IPS-15b (cell line): ENCODE measurements around the gene ELOVL5.

Source experiments
- H3K27me3 ChIP-seq: one replicate; pipeline ENCODE4 v1.6.1; 2013; ENCODE audit warnings: low read length; ENCODE audit not compliant: control insufficient read depth, insufficient read depth
- H3K36me3 ChIP-seq: one replicate; pipeline ENCODE4 v1.6.1; 2013; ENCODE audit warnings: low read length; ENCODE audit not compliant: control insufficient read depth, insufficient read depth
- H3K4me1 ChIP-seq: one replicate; pipeline ENCODE4 v1.6.1; 2013; ENCODE audit warnings: mild to moderate bottlenecking, low read length; ENCODE audit not compliant: control insufficient read depth, insufficient read depth
- H3K4me3 ChIP-seq: one replicate; pipeline ENCODE4 v1.5.1; 2013; ENCODE audit warnings: low read depth, low read length
- H3K9ac ChIP-seq: one replicate; pipeline ENCODE4 v1.6.1; 2013; ENCODE audit warnings: low read depth, mild to moderate bottlenecking, low read length
- H3K9me3 ChIP-seq: one replicate; pipeline ENCODE4 v1.6.1; 2013; ENCODE audit warnings: mild to moderate bottlenecking, low read length; ENCODE audit not compliant: control insufficient read depth, insufficient read depth

The ELOVL5 gene

DNA sequence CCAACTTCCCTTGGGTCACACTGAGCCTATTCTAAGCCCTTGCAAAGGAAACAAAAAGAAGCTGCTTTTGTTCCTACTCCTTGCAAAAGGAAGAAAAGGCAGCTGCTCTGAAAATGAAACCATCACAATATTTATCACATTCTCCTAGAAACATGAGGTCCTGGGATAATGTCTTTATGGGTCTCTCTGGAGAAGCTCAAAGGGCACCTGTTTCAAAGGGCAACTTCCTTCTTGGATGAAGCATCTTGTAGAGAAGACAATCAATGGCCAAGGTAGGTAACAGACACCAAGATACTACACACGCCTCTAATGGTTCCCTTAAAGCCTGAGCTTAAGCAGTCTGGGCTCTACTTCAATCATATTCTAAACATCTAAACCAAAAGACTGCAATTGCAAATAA lies 10.4 kb downstream of the ELOVL5 start:
- Histone ChIP-seq H3K4me1 (peaks cover 14% of the 10 kb centered on the region), H3K36me3 (no peaks in the 10 kb centered on the region), H3K9me3 (no peaks in the 10 kb centered on the region), H3K4me3 (no peak overlapping the region), H3K9ac (no peak overlapping the region), H3K27me3 (no peaks in the 10 kb centered on the region)

DNA sequence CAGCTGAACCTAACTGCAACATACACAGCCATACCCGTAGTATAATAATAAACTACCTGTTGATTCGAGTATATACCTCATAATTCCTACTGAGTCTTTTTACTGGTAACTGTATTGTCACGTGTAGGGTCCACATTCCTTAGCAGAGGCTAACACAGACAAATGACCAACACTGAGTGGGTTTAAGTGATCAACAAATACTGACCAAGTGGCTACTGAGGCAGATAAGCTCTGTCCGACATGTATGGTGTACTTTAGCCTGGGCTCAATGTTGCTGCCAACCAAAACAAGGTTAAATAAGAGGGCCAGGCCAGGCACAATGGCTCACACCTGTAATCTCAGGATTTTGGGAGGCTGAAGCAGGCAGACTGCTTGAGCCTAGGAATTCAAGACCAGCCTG lies 12.7 kb downstream of the ELOVL5 start:
- H3K36me3 ChIP-seq = no peaks in the 10 kb centered on the region
- H3K4me1 ChIP-seq = peaks cover 14% of the 10 kb centered on the region
- no peak overlapping the region for H3K4me3 ChIP-seq
- H3K27me3 ChIP-seq = no peaks in the 10 kb centered on the region
- H3K9ac ChIP-seq = no peak overlapping the region
- H3K9me3 ChIP-seq = no peaks in the 10 kb centered on the region

DNA sequence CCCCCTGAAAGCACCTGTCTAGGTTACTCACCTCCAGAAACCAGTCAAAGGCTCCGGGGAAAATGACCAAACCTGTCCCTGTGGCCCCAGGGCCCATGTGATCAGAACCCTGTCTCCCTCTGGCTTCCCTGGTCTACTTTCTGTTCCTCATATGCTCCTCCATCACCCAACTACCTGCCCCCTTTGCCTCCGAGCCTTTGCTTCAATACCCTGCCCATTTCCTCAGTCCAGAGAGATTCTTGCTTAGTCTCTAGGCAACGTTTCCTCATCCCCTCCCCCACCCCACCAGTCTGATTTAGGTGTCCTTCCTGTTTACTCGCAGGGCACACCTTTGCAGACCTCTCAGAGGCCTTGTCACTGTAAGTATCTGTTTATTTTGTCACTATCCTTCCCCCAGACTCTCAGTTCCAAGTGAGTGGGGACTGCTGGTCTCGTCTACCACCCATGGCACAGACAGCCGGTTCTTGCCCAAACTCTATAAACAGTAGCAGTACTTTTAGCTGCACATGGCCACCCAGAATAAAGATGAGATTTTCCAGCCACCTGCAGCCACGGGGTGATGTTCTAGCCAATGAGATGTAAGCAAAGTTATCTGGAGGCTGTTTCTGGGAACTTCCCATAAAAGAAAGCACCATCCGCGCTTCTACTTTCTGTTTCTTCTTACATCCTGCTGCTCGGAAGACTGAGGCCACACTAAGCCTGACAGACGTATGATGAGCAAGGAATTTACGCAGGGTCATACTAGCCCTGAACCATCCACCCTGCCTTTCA lies 13.3 kb downstream of the ELOVL5 start:
- H3K4me1 ChIP-seq = peaks cover 14% of the 10 kb centered on the region

DNA sequence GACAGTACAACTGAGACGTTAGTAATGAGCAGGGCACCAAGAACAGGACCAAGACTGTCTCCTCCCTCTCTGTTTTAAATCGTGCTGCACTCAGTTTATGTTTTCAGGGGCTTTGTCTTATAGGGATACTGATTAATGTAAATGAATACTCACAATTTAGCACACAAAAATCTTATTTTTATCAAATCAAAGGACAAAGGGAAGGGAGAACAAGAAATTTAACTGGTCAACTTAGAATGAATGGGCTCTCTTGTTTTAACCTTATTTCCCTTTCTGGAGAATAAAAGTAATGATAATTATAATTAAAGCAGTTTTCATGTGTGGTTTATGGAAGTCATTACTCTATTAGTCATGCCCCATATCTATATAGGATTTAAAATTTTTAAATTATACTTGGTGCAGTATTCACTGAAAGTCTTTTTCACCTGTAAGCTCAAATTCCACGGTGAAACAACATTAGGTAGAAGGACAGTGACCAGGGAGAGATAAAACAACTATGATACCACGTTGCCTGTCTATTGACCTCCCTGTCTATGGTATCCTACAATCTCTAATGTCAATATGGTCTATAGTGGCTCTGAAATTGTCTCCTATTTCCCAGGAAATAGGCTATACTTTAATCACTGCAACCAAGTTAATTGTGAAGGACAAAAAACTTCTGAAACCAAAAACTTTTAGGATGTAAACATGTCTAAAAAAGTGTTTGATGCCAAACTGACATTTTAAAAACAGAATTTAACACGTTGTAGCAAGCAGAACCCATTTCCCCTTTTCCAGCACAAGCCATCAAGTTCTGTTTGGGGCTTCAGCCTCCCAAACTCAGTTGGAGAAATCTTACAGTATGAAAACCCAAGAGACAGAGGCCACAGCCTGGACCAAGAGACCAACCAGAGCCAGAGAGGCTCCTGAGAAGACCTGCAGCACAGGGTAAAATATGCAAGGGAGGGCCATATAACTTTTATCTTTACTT lies 15.0 kb downstream of the ELOVL5 start:
- Histone ChIP-seq H3K36me3 (no peaks in the 10 kb centered on the region), H3K4me1 (peaks cover 14% of the 10 kb centered on the region), H3K9me3 (no peaks in the 10 kb centered on the region), H3K9ac (no peak overlapping the region), H3K27me3 (no peaks in the 10 kb centered on the region), H3K4me3 (no peak overlapping the region)

More for the DNA sequence above, 13.3 kb downstream of the ELOVL5 start:
- H3K36me3 ChIP-seq = no peaks in the 10 kb centered on the region
- no peak overlapping the region for H3K9ac ChIP-seq
- H3K27me3 ChIP-seq = no peaks in the 10 kb centered on the region
- no peaks in the 10 kb centered on the region for H3K9me3 ChIP-seq
- no peak overlapping the region for H3K4me3 ChIP-seq

DNA sequence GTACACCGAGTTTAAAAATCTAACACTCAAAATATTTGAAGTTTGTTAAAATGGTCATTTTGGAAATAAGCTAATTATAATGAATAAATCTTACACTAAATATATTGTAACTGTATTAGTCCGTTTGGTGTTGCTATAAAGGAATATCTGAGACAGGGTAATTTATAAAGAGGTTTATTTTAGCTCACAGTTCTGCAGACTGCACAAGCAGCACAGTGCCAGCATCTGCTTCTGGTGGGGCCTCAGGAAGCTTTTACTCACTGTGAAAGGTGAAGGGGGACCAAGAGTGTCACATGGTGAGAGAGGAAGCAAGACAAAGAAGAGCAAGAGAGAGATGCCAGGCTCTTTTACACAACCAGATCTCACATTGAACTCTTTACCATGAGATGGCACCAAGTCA lies 17.1 kb downstream of the ELOVL5 start:
- Histone ChIP-seq H3K9me3 (no peaks in the 10 kb centered on the region), H3K4me1 (peaks cover 20% of the 10 kb centered on the region), H3K4me3 (no peak overlapping the region), H3K27me3 (no peaks in the 10 kb centered on the region), H3K9ac (no peak overlapping the region), H3K36me3 (no peaks in the 10 kb centered on the region)

DNA sequence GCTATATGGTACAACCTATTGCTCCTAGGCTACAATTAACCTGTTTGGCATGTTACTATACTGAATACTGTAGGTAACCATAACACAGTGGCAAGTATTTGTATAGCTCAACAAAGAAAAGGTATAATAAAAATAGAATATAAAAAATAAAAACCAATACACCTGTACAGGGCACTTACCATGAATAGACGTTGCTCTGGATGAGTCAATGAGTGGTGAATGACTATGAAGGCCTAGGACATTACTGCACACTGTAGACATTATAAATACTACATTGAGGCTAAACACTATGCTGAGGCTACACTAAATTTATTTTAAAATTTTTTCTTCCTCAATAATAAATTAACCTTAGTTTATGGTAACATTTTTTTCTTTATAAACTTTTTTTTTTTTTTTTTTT lies 18.6 kb downstream of the ELOVL5 start:
- Histone ChIP-seq H3K4me3 (no peak overlapping the region), H3K9ac (no peak overlapping the region), H3K4me1 (peaks cover 15% of the 10 kb centered on the region), H3K9me3 (no peaks in the 10 kb centered on the region), H3K36me3 (no peaks in the 10 kb centered on the region), H3K27me3 (no peaks in the 10 kb centered on the region)

DNA sequence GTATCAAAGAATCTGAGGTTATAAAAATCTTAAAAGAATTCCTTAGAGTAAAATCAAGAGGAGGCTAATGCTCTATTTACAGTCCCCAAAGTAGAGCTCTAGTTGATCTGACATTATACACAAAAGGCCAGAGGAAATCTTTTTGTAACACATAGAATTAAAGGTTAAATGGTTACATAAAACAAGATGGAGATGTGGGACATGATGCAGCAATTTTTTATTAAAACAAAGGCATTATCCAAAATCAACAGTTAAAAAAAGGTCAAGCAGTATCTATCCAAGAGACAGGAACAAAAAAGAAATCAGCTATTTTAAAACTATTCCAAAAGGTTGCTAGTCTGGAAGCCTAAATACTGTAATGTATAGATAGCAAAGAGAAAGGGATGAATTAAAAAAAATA lies 20.4 kb downstream of the ELOVL5 start:
- H3K27me3 ChIP-seq = no peaks in the 10 kb centered on the region
- H3K4me1 ChIP-seq = peaks cover 12% of the 10 kb centered on the region
- no peak overlapping the region for H3K4me3 ChIP-seq
- no peaks in the 10 kb centered on the region for H3K36me3 ChIP-seq
- no peak overlapping the region for H3K9ac ChIP-seq
- H3K9me3 ChIP-seq = no peaks in the 10 kb centered on the region

DNA sequence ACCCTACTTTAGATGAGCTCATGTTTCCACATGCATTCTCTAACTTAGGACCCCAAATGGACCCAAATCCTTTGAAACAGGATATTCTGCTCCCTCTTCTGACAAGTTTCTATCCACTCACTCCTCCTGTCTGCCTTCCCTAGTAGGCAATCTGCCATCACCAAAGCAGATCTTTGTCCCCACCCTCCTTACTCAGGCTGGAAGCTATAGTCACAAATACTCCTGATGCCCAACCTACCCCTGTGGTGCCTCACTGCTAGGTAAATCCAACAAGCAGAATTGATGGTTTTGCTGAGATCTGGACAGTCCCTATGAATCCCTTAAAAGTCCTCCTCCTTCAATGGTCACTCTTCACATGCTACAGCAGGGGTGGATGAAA lies 21.7 kb downstream of the ELOVL5 start:
- H3K9me3 ChIP-seq = no peaks in the 10 kb centered on the region
- peaks cover 12% of the 10 kb centered on the region for H3K4me1 ChIP-seq
- H3K4me3 ChIP-seq = no peak overlapping the region
- H3K9ac ChIP-seq = no peak overlapping the region
- no peaks in the 10 kb centered on the region for H3K27me3 ChIP-seq
- no peaks in the 10 kb centered on the region for H3K36me3 ChIP-seq

DNA sequence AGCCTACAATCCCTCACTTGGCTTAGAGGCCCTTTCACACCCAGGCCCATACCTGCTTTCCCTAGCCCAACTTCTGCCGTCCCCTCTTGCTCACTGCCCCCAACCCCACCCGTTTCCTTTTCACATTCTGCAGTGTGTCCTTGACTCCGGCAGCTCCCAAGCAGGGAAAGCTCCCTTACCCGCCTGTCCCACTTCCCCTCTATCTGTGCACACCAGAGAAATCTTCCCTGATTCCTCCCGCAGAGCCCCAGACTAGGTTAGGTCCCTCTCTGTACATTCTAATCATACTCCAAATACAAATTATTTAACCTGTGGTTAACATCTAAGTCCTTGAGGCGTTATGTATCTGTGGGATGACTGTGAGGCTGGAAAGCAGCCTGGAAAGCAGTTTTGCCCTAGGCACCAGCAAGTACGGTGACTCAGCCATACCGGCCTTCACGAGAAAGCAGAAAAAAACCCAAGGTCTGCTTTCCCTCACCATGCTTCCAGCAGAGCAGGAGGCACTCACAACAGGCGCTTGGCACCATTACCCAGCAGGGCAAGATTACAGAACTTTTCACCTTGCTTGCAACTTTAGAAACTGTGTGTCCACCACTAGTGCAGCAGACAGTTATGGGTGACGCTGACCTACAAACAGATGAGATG lies 22.3 kb downstream of the ELOVL5 start:
- Histone ChIP-seq H3K27me3 (no peaks in the 10 kb centered on the region), H3K4me3 (no peak overlapping the region), H3K9me3 (no peaks in the 10 kb centered on the region), H3K4me1 (peaks cover 12% of the 10 kb centered on the region), H3K36me3 (no peaks in the 10 kb centered on the region), H3K9ac (no peak overlapping the region)

DNA sequence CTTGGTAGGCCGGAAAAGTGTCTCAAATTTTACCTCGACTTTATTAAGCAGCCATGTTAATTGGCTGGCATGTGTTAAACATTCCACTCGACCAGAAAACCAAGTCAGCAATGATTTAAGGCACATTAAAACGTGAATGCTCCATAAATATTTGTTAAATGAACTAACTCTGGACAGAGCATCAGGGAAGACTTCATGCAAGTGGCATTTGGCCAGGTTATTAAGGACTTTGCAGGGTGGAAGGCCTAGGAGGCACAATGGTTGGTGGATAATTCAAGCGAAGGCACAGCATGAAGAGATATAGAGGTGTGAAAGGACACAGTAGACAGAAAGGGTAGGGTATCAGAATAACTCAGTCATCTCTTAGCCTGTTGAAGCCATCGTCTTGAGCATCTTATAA lies 23.0 kb downstream of the ELOVL5 start:
- H3K9me3 ChIP-seq = no peaks in the 10 kb centered on the region
- no peaks in the 10 kb centered on the region for H3K27me3 ChIP-seq
- H3K36me3 ChIP-seq = no peaks in the 10 kb centered on the region
- no peak overlapping the region for H3K9ac ChIP-seq
- H3K4me1 ChIP-seq = peaks cover 12% of the 10 kb centered on the region
- H3K4me3 ChIP-seq = no peak overlapping the region

DNA sequence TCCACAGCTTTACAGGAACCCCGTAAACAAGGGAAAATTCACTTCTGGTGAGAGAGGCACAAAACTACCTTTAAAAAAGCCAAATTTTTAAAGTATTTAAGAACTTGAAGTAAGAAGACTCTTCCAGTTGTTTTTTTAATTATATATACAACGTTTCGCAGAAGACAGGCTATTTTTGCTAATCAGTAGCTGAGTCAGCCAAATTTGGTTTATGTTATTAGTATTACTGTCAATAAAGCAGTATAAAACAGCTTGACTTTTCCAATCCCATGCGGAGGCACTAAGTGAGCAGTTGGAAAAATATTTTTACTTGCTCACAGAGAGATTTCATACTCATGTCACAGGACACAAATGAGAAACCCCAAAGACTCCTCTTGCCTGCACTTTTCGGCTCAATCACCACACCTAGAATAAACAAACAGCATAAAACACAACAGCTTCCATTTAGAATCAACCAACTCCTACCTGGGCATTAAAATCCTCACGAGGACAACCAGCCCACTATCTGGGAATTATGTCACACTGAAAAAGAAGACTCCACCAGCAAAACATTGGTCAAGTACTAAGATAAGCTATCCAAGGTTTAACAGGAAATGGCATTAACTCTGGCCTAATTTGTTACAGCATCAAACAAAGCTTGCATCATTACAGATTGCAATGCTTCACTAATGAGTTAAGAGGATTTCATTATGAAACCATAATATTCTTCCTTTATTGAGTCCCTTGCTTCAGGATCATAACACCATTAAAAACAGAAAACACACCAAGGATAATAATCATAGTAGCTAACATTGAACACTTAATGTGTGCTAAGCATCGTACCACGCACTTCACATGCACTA lies 26.3 kb downstream of the ELOVL5 start:
- peaks cover 12% of the 10 kb centered on the region for H3K4me1 ChIP-seq
- H3K9me3 ChIP-seq = no peaks in the 10 kb centered on the region
- no peaks in the 10 kb centered on the region for H3K36me3 ChIP-seq
- no peak overlapping the region for H3K9ac ChIP-seq
- H3K4me3 ChIP-seq = no peak overlapping the region
- no peaks in the 10 kb centered on the region for H3K27me3 ChIP-seq
